ENCODE measurements around the gene JPH3. TPM values are rescaled to one million over a fixed set of nuclear protein-coding genes. Genes with fewer than 3 reads are reported as not detected.

The JPH3 gene
- total RNA-seq, 1 donor from 2014 or later: not detected

DNA sequence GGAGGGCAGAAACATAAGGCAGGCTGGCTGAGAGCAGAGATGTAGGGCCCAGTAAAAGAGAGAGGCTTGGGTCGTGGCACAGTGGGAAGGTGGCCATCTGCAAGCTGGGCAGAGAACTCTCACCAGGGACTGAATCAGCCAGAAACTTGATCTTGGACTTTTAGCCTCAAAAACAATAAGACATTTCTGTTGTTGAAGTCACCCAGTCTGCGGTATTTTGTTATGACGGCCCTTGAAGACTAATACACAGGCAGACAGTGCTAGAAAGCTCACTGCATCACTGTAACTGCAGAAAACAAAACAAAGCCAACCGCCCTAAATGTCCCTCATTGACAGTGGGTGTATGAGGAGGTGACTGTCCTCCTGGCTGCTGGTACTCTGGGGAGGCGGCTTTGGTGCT, 3.9 kb upstream of the JPH3 start:
- intact Hi-C loops (cut with micrococcal nuclease): no loop called here

DNA sequence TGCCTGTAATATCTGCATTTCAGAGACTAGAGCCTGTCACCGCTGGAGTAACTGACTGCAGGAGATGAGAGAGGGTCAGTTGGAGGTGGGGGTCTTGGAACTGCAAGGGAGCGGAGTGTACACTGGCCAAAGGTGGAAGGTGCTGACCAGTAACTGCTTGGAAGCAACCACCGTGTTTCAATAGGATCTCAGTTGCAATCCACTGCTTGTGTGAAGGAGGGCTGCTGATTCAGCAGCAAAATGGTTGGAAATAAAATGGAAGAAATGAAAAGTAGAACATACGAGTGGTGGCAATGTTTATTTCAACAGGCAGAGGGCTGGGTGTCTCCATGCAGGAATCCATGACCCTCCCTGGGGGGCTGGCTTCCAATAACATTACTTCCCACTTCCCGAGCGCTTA, 2.1 kb upstream of the JPH3 start:
- intact Hi-C loops (cut with micrococcal nuclease): no loop called here

GRCh38 chr16:87601401-87601981, 817 bp upstream of the JPH3 start:
- intact Hi-C loops (cut with micrococcal nuclease): no loop called here

- intact Hi-C loops (cut with micrococcal nuclease): no loop called here
These were observed 744 bp downstream of the JPH3 start for GRCh38 chr16:87602821-87603683.

GRCh38 chr16:87603684-87604633, 1.7 kb downstream of the JPH3 start:
- intact Hi-C loops (cut with micrococcal nuclease): no loop called here

DNA sequence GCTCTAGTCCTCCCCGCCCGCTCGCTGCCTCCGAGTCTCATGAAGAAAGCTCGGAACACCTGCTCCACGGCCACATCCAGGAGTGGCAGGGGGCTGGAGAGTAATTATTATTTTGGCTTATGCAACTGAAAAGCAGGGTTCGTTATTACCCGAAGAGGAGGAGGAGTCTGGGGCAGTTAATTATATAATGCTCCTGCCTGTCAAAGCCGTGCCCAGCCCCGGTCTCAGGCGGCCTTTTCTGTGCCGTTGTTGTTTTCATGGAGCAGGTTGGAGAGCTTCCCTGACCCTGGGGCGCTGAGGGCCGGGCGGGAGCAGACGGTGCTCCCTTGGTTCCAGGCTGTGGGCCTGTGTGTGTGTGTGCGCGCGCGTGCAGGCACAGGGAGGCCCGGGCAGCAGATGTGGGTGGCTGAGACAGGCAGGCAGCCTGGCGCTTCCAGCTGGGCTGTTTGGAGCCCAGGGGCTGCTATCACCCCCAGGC, 2.4 kb downstream of the JPH3 start:
- intact Hi-C loops (cut with micrococcal nuclease): no loop called here

GRCh38 chr16:87607223-87607622, 4.9 kb downstream of the JPH3 start:
- intact Hi-C loops (cut with micrococcal nuclease): no loop called here

DNA sequence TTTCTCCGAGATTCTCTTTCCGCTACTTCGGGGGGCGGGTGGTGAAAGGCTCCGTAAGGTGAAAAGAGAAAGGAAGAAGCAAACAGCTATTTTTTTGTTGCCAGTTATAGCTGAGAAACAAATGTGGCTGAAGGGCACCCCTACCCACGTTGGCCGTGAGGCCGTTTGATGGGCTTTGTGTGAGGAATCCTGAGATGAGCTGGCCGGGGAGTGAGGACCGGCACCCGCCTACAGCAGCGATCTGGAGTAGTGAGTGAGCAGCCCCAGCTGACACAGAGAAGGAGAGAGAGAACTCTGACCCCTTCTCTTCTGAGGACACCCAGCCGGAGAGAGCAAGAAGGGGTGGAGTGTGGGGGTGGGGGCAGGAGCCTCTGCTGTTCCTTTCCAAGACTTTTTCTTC, 5.6 kb downstream of the JPH3 start:
- intact Hi-C loops (cut with micrococcal nuclease): no loop called here

- intact Hi-C loops (cut with micrococcal nuclease): no loop called here
These were observed 6.2 kb downstream of the JPH3 start for GRCh38 chr16:87608400-87608985.

DNA sequence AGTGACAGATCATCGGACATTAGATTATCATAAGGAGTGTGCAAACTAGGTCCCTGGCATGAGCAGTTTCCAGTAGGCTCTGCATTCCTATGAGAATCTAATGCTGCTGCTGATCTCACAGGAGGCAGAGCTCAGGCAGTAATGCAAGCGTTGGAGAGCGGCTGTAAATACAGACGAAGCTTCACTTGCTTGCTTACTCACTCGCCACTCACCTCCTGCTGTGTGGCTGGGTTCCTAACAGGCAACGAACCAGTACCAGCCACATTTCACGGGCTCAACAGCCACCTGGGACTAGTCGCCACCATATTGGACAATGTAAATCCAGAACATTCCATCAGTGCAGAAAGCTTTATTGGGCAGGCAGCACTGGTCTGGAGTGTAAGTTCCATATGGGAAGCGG, 7.7 kb downstream of the JPH3 start:
- intact Hi-C loops (cut with micrococcal nuclease): no loop called here

DNA sequence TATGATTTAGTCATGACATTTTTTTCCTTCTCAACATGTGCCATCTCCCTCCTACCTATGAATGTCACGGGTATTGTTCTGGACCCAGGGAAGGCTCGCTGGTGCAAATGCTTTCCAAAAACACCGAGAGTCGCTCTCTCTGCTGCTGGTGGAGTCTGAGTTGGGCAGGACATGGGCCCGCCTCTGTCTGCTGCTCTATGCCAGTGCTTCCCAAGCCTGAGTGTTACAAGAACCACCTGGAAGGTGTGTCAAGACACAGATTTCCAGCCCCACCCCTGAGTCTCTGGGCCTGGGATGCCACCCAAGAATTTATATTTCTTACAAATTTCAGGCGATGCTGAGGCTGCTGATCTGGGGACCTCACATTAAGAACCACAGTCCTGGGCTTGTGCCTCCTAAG, 9.1 kb downstream of the JPH3 start:
- intact Hi-C loops (cut with micrococcal nuclease): no loop called here

DNA sequence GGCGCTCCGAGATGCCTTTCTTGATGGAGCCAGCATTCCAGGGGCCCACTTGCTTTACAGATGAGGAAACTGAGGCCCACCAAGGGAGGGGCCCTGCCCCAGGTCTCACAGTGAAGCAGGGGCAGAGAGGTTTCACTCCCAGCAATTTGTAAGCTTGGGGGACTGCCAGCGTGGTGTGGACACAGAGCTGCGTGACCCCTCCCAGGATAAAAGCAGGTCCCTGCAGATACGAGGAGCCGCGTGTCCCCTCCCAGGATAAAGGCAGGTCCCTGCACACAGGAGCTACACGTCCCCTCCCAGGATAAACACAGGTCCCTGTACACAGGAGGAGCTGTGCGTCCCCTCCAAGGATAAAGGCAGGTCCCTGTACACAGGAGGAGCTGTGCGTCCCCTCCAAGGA, 11.7 kb downstream of the JPH3 start:
- intact Hi-C loops (cut with micrococcal nuclease): no loop called here

DNA sequence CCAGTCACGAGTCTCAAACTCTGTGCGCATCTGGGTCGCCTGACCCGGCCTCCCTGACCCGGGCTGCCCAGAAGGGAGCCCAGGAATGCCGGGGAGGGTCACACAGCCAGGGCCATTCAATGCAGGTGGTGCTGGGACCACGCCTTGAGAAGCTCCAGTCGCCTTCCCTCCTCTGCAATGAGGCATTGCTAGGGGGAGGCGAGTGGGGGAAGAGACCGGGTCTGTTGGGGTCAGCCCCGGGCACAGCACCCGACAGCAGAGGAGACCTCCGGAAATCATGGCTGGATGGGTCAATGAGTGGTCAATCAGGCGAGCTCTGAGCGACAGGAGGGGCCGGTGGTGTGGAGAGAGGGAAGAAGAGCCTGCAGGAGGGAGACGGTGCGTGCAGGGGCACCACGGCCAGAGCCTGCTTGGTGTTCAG, 13.3 kb downstream of the JPH3 start:
- intact Hi-C loops (cut with micrococcal nuclease): no loop called here

DNA sequence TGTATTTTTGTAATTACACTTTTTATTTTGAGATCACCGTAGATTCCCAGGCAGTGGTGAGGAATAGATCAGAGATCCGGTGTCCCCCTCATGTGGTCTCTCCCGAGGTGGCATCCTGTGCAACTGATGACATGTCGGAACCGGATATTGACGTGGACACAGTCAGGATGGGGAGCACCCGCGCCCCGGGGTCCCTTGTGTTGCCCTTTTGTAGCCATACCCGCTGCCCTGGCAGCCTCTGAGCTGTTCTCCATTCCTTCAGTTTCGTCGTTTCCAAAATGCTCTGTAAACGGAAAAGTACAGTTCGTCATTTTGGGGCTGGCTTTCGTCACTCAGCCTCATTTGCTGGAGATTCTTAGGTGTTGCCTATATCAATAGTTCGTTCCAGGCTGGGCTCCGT, 14.2 kb downstream of the JPH3 start:
- intact Hi-C loops (cut with micrococcal nuclease): no loop called here

DNA sequence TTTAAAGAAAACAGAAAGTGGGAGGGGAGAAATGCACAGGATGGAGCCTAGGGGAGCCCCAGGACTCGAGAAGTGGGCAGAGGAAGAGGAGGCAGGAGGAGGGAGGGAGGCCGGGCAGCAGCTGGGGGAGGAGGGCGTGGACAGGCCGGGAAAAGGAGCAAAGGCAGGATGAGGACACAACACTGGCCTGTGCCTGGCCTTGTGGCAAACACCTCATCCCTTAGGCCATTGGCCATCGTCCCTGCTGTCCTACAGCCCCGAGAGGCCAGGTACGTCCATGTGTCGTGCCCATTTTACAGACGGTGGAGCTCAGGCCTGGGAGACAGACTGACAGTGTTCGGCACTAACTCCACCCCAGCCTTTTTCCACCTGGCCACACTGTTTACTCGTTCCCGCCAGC, 15.9 kb downstream of the JPH3 start:
- intact Hi-C loops (cut with micrococcal nuclease): no loop called here

DNA sequence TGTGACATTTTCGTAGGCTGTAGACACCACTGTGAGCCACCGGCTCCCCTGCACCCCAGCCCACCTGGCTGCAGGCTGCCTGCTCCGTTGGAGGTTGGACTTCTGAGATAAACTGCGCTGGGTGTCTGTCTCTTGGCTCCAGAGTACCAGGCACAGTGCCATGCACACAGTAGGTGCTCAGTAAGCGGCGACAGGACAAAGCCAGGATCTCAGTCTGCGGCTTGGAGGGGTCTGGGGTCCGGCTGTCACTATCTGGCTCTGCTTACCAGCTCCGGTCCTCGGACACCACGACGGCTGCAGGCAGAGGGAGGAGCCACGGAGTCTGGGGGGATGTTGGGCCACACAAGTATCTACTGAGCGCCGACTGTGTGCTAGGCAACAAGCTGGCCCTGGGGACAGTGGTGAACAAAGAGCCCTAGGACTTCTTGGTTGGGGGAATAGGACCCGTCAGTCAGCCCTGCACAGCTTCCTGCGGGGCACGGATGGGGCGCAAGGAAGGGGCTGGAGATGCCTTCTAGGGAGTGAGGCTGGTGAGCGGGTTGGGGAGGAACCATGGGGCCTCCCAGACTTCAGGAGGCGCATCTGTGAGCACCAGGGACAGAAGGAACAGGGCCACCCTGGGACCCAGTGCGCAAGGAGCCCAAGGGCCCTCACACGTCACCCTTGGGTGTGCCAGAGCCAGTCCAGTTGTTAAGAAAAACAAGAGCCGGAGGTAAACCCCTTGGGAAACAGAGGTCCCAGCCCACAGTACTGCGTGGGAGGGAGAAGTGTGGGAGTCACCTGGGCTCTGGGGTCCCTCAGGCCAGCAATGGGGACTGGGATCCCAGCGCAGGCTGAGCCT, 17.3 kb downstream of the JPH3 start:
- intact Hi-C loops (cut with micrococcal nuclease): no loop called here

- intact Hi-C loops (cut with micrococcal nuclease): no loop called here
These were observed 17.8 kb downstream of the JPH3 start for GRCh38 chr16:87620201-87620495.

GRCh38 chr16:87621550-87621829, 19.2 kb downstream of the JPH3 start:
- intact Hi-C loops (cut with micrococcal nuclease): no loop called here

DNA sequence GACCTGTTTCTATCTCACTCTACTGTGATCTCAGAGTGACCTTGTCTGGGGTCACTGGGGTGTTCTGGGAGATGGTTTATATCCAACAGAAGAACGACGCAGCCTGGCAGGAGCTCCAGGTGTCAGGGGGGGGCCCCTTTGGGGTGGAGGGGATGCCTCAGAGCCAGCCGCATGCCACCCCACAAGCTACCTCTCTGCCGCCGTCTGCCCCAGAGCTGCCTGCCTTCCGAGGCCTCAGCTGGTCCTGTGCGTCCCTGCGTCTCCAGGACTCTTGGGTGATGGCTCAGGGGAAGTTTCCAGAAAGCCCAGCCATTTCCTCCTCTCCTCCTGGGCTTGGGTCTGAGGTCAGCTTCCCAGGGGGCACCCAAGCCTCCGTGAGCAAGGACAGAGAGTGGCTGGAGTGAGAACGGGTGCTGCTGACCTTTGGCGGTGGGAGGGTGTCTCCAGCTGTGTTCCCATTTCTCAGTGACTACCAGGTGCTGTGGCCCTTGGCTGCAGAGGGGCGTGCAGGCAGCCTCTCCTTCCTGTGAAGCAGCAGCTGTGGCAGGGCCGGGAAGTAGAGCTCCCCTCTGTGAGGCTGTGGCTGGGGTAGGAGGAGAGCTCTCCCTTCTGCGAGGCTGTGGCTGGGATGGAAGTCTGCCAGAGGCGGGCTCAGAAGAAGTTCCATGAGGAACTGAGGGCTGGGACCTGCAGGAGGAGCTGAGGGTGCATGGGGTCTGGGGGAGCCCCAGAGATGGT, 19.8 kb downstream of the JPH3 start:
- intact Hi-C loops (cut with micrococcal nuclease): no loop called here

- intact Hi-C loops (cut with micrococcal nuclease): no loop called here
These were observed 20.5 kb downstream of the JPH3 start for GRCh38 chr16:87622756-87623319.

Measured in T-helper 2 cell treated with Interferon-gamma antibody and Interleukin-4, amounts not matched to agents 100 ng/mL and 5 ng/mL, for 36 hours (primary cell).